Endometrium (tissue), 2 donors: ENCODE results near the gene BMPR1B.
A peak's percentile ranks its signal among the peaks of the same experiment; 100 is the strongest.

ENCODE experiments used
- FAIRE-seq: peaks from 2 replicates; lab custom pipeline; 2012; peaks lifted over from hg19 to GRCh38; lab: Jason Lieb, UNC
- donor health status: control.
- donor health status: control.

BMPR1B gene

GRCh38 chr4:94912606-94913005, 154.9 kb downstream of the BMPR1B start:
- FAIRE-seq: no peak

- no peak for FAIRE-seq
These were observed 155.6 kb downstream of the BMPR1B start for GRCh38 chr4:94913316-94913715.

GRCh38 chr4:94917146-94917545, 159.4 kb downstream of the BMPR1B start:
- no peak for FAIRE-seq

- no peak for FAIRE-seq
These were observed 160.8 kb downstream of the BMPR1B start for GRCh38 chr4:94918543-94918942.

GRCh38 chr4:94920369-94920768, 162.6 kb downstream of the BMPR1B start:
- FAIRE-seq: peak; percentile 89

GRCh38 chr4:94924566-94924965, 166.8 kb downstream of the BMPR1B start:
- no peak for FAIRE-seq

GRCh38 chr4:94925764-94926347, 168.1 kb downstream of the BMPR1B start:
- no peak for FAIRE-seq

GRCh38 chr4:94926936-94927335, 169.2 kb downstream of the BMPR1B start:
- no peak for FAIRE-seq

- FAIRE-seq: no peak
These were observed 169.9 kb downstream of the BMPR1B start for GRCh38 chr4:94927696-94928095.

- no peak for FAIRE-seq
These were observed 171.9 kb downstream of the BMPR1B start for GRCh38 chr4:94929696-94930095.

GRCh38 chr4:94931626-94932025, 173.9 kb downstream of the BMPR1B start:
- no peak for FAIRE-seq

- no peak for FAIRE-seq
These were observed 174.6 kb downstream of the BMPR1B start for GRCh38 chr4:94932366-94932765.

- no peak for FAIRE-seq
These were observed 176.0 kb downstream of the BMPR1B start for GRCh38 chr4:94933799-94934198.

- FAIRE-seq: no peak
These were observed 176.4 kb downstream of the BMPR1B start for GRCh38 chr4:94934201-94934600.

- peak; percentile 15 for FAIRE-seq
These were observed 177.1 kb downstream of the BMPR1B start for GRCh38 chr4:94934864-94935263.

- FAIRE-seq: no peak
These were observed 179.1 kb downstream of the BMPR1B start for GRCh38 chr4:94936854-94937253.

GRCh38 chr4:94939791-94940519, 182.2 kb downstream of the BMPR1B start:
- FAIRE-seq: peak; percentile 59

GRCh38 chr4:94940520-94940908, 182.8 kb downstream of the BMPR1B start:
- FAIRE-seq: no peak

- no peak for FAIRE-seq
These were observed 184.0 kb downstream of the BMPR1B start for GRCh38 chr4:94941706-94942105.

GRCh38 chr4:94944726-94945125, 187.0 kb downstream of the BMPR1B start:
- no peak for FAIRE-seq

GRCh38 chr4:94947681-94948108, 189.9 kb downstream of the BMPR1B start:
- no peak for FAIRE-seq

GRCh38 chr4:94954251-94954650, 196.5 kb downstream of the BMPR1B start:
- no peak for FAIRE-seq

- FAIRE-seq: no peak
These were observed 199.3 kb downstream of the BMPR1B start for GRCh38 chr4:94957030-94957429.

GRCh38 chr4:94959307-94959706, 201.6 kb downstream of the BMPR1B start:
- no peak for FAIRE-seq
